Tibial nerve (tissue), 4 donors: Measurements from ENCODE around the gene EXD3.

ENCODE experiments used
- EP300 ChIP-seq, 2 donors: sonication (generic); formaldehyde crosslinking; IDR thresholded peaks; one replicate each; pipeline ENCODE4 v1.6.1; 2017; ENCODE audit warnings: antibody characterized with exemption in 2 of 2, mild to moderate bottlenecking in 1 of 2
- POLR2A ChIP-seq, 2 donors: fragments of 450-650 bp; IDR thresholded peaks; one replicate each; pipeline ENCODE4 v1.6.1; 2017; ENCODE audit warnings: antibody characterized with exemption in 2 of 2, mild to moderate bottlenecking in 2 of 2, moderate library complexity in 2 of 2
- TF ChIP-seq, protein P1 (sequence below), 5 experiments: fragments of 200-600 bp in 3 of 5; fragments of 450-650 bp in 2 of 5; sonication (generic) in 3 of 5; IDR thresholded peaks; one replicate each; pipeline ENCODE4 v1.5.1; 2016 to 2019; ENCODE audit warnings: antibody characterized with exemption in 5 of 5, mild to moderate bottlenecking in 3 of 5, moderate library complexity in 2 of 5

DNA sequence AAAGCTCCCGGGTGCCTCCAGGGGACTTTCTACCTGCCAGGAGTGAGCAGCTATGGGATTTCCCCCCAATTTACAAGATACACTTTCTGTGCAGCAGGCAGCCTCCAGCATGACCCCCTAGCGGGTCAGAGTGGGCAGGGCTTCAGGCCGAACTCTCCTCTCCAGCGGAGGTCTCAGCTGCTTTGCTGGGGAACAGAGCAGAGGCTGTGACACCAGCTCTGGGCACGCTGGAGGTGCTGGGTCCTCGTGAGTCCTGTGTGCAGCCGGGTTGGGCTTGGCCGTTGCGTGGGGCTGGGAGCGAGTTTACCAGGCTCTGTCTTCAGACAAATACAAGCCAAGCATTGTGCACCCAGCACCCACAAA is 123.8 kb downstream of the EXD3 start:
- TF ChIP-seq, protein P1, sequence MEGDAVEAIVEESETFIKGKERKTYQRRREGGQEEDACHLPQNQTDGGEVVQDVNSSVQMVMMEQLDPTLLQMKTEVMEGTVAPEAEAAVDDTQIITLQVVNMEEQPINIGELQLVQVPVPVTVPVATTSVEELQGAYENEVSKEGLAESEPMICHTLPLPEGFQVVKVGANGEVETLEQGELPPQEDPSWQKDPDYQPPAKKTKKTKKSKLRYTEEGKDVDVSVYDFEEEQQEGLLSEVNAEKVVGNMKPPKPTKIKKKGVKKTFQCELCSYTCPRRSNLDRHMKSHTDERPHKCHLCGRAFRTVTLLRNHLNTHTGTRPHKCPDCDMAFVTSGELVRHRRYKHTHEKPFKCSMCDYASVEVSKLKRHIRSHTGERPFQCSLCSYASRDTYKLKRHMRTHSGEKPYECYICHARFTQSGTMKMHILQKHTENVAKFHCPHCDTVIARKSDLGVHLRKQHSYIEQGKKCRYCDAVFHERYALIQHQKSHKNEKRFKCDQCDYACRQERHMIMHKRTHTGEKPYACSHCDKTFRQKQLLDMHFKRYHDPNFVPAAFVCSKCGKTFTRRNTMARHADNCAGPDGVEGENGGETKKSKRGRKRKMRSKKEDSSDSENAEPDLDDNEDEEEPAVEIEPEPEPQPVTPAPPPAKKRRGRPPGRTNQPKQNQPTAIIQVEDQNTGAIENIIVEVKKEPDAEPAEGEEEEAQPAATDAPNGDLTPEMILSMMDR (IDR thresholded peaks at IDR 0.05): no peak
- no peak for TF ChIP-seq EP300 (IDR thresholded peaks at IDR 0.05)
- TF ChIP-seq POLR2A (IDR thresholded peaks at IDR 0.05): no peak
